ENCODE results near the gene SLC12A3.
A peak's percentile ranks its signal among the peaks of the same experiment; 100 is the strongest.
"Not testable (repeated sequence)": the region's sequence is repeated elsewhere in the genome, so short reads cannot be mapped to it uniquely, and the experiment has no call there.

The SLC12A3 gene

GRCh38 chr16:56931892-56932720, 67.1 kb downstream of the SLC12A3 start, which contains the start of gene HERPUD1:
Gene HERPUD1, plus strand, starts transcription at chr16:56932142. Its CDS starts 103 bp downstream, at chr16:56932245.
- Histone ChIP-seq H3K4me1 (ENCODE audit: low read length) (peaks cover 56% of the 10 kb centered on the region), H3K79me2 (ENCODE audit: low read length) (peaks cover 52% of the 10 kb centered on the region)
- TF ChIP-seq CTCF (IDR thresholded peaks at IDR 0.05; ENCODE audit: low read depth, low read length) (no peak; the same call in 1 of the 2 replicates), EZH2phosphoT487 (IDR thresholded peaks at IDR 0.05; ENCODE audit: low read depth) (no peak)

GRCh38 chr16:56932721-56933619, 68.0 kb downstream of the SLC12A3 start:
- Histone ChIP-seq H3K4me3 (ENCODE audit: low read length) (peak overlapping the region; percentile 94), H4K20me1 (ENCODE audit: insufficient read depth, low read length) (peaks cover 56% of the 10 kb centered on the region), H3K27me3 (ENCODE audit: low read depth, low read length) (no peaks in the 10 kb centered on the region), H3K9me3 (ENCODE audit: insufficient read depth, low read length) (no peaks in the 10 kb centered on the region), H2AFZ (ENCODE audit: low read depth, low read length) (no peak overlapping the region), H3K27ac (ENCODE audit: low read length) (peak overlapping the region; percentile 92), H3K4me2 (ENCODE audit: low read length) (peak overlapping the region; percentile 87), H3K4me1 (ENCODE audit: low read length) (peaks cover 58% of the 10 kb centered on the region), H3K79me2 (ENCODE audit: low read length) (peaks cover 60% of the 10 kb centered on the region), H3K36me3 (replicated peaks; ENCODE audit: low read depth, low read length) (peaks cover 54% of the 10 kb centered on the region), H3K9ac (ENCODE audit: low read length) (peak overlapping the region; percentile 97)
- TF ChIP-seq EZH2phosphoT487 (IDR thresholded peaks at IDR 0.05; ENCODE audit: low read depth) (no peak), CTCF (IDR thresholded peaks at IDR 0.05; ENCODE audit: low read depth, low read length) (no peak)

More at GRCh38 chr16:56931892-56932720, 67.1 kb downstream of the SLC12A3 start, which contains the start of gene HERPUD1:
- Histone ChIP-seq H3K4me3 (ENCODE audit: low read length) (peak within 1 kb of the TSS; percentile 94), H3K9me3 (ENCODE audit: insufficient read depth, low read length) (no peaks in the 10 kb centered on the region), H3K27ac (ENCODE audit: low read length) (peak within 1 kb of the TSS; percentile 92), H2AFZ (ENCODE audit: low read depth, low read length) (0 out of 2 replicates have a peak within 1 kb of the TSS, but pooled peaks have one; percentile 26), H3K9ac (ENCODE audit: low read length) (peak within 1 kb of the TSS; percentile 97), H4K20me1 (ENCODE audit: insufficient read depth, low read length) (peaks cover 47% of the 10 kb centered on the region), H3K27me3 (ENCODE audit: low read depth, low read length) (no peaks in the 10 kb centered on the region), H3K4me2 (ENCODE audit: low read length) (peak within 1 kb of the TSS; percentile 97), H3K36me3 (replicated peaks; ENCODE audit: low read depth, low read length) (peaks cover 45% of the 10 kb centered on the region)

GRCh38 chr16:56933828-56934598, 69.0 kb downstream of the SLC12A3 start:
- Histone ChIP-seq H3K27me3 (ENCODE audit: low read depth, low read length) (no peaks in the 10 kb centered on the region), H3K79me2 (ENCODE audit: low read length) (peaks cover 71% of the 10 kb centered on the region), H3K9me3 (ENCODE audit: insufficient read depth, low read length) (no peaks in the 10 kb centered on the region), H3K36me3 (replicated peaks; ENCODE audit: low read depth, low read length) (peaks cover 62% of the 10 kb centered on the region), H2AFZ (ENCODE audit: low read depth, low read length) (no peak overlapping the region), H3K4me2 (ENCODE audit: low read length) (peak overlapping the region; percentile 87), H3K4me3 (ENCODE audit: low read length) (peak overlapping the region; percentile 94), H4K20me1 (ENCODE audit: insufficient read depth, low read length) (peaks cover 64% of the 10 kb centered on the region), H3K9ac (ENCODE audit: low read length) (peak overlapping the region; percentile 97), H3K27ac (ENCODE audit: low read length) (peak overlapping the region; percentile 92), H3K4me1 (ENCODE audit: low read length) (peaks cover 67% of the 10 kb centered on the region)
- no peak for TF ChIP-seq EZH2phosphoT487 (IDR thresholded peaks at IDR 0.05; ENCODE audit: low read depth)
- no peak for TF ChIP-seq CTCF (IDR thresholded peaks at IDR 0.05; ENCODE audit: low read depth, low read length)

- H3K4me2 ChIP-seq (ENCODE audit: low read length) = peak overlapping the region; percentile 87
- peaks cover 68% of the 10 kb centered on the region for H3K36me3 ChIP-seq (replicated peaks; ENCODE audit: low read depth, low read length)
- peak overlapping the region; percentile 97 for H3K9ac ChIP-seq (ENCODE audit: low read length)
- H3K9me3 ChIP-seq (ENCODE audit: insufficient read depth, low read length); H2AFZ ChIP-seq (ENCODE audit: low read depth, low read length); H3K27me3 ChIP-seq (ENCODE audit: low read depth, low read length): not testable (repeated sequence)
- peak overlapping the region; percentile 94 for H3K4me3 ChIP-seq (ENCODE audit: low read length)
- H3K27ac ChIP-seq (ENCODE audit: low read length) = peak overlapping the region; percentile 92
- H3K79me2 ChIP-seq (ENCODE audit: low read length) = peaks cover 77% of the 10 kb centered on the region
- peaks cover 72% of the 10 kb centered on the region for H3K4me1 ChIP-seq (ENCODE audit: low read length)
- peaks cover 71% of the 10 kb centered on the region for H4K20me1 ChIP-seq (ENCODE audit: insufficient read depth, low read length)
These were observed 69.7 kb downstream of the SLC12A3 start for GRCh38 chr16:56934599-56935145.
